ENCODE measurements around the gene STPG4. TPM values are rescaled to one million over a fixed set of nuclear protein-coding genes. Genes with fewer than 3 reads are reported as not detected.
A peak's percentile ranks its signal among the peaks of the same experiment; 100 is the strongest.

STPG4 gene
- total and polyA plus RNA-seq, 2 of the 8 experiments (the other 6 are each of a cell fraction or from before 2014, with no cell fraction given) = 0.28 TPM; not detected in 1

DNA sequence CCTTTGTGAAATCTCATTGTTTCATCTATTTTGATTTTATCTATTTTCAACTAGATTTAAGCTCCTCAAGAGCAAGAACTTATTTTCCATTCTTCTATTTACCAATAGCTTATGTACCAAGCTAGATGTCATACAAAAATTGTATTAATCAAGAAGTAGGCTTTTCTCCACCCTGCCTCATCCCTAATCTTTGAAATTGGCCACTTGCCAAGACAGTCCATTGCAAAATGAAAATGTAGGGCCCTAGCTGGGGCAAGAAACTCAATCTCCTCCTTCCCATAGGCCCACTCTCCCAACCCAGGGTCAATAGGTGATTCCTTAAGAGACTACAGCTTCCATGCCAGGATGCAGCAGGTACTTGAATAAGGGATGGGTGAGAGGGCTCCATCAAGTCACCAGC lies 39.3 kb upstream of the STPG4 start:
- H3K4me2 ChIP-seq (ENCODE audit: insufficient read depth in 1 of 2, low read depth in 2 of 2, low read length in 2 of 2) = no peak overlapping the region

More for the DNA sequence above, 39.3 kb upstream of the STPG4 start:
- no peaks in the 10 kb centered on the region for H3K79me1 ChIP-seq (ENCODE audit: low read depth, low read length)
- POLR2A ChIA-PET (ENCODE audit: partially characterized antibody) = interaction anchor here (0.6 to 1.2 kb wide), 3 partner anchors 10 to 1341 kb away, joined by 3 to 4 read pairs (median 3); no protein-coding TSS in a partner anchor
- H3K56ac ChIP-seq (replicated peaks; ENCODE audit: insufficient read length, low read depth, low read length) = no peak overlapping the region
- no peak overlapping the region for H2AFZ ChIP-seq (ENCODE audit: low read length)
- DNase-seq (ENCODE audit: low read depth in 1 of 2, low spot score in 2 of 2) = no peak
- H4K5ac ChIP-seq (ENCODE audit: insufficient read length, low read depth, low read length) = no peak overlapping the region
- TF ChIP-seq SIX5 (IDR thresholded peaks at IDR 0.05; ENCODE audit: low read depth, low read length) (no peak), TBP (IDR thresholded peaks at IDR 0.05; ENCODE audit: low read depth, low read length) (no peak), YY1 (IDR thresholded peaks at IDR 0.05; ENCODE audit: low read depth, low read length) (no peak), MAX (IDR thresholded peaks at IDR 0.05) (no peak), E2F6 (IDR thresholded peaks at IDR 0.05) (no peak), TCF12 (IDR thresholded peaks at IDR 0.05; ENCODE audit: low read depth, low read length) (no peak), CBX8 (IDR thresholded peaks at IDR 0.05; ENCODE audit: borderline replicate concordance, low read depth, low read length) (no peak), EGR1 (IDR thresholded peaks at IDR 0.05; ENCODE audit: borderline replicate concordance, low read depth, low read length) (no peak), CREB1 (IDR thresholded peaks at IDR 0.05) (no peak), ASH2L (IDR thresholded peaks at IDR 0.05; ENCODE audit: low read length) (no peak), TAF1 (IDR thresholded peaks at IDR 0.05; ENCODE audit: low read depth, low read length) (no peak), GTF2F1 (IDR thresholded peaks at IDR 0.05; ENCODE audit: borderline replicate concordance, low read depth, low read length) (no peak)
- no peak overlapping the region for H4K91ac ChIP-seq (replicated peaks; ENCODE audit: insufficient read length, low read length)
- no peak for FAIRE-seq
- H2BK20ac ChIP-seq (ENCODE audit: low read length) = no peak overlapping the region
- no peak overlapping the region for H2BK5ac ChIP-seq (ENCODE audit: low read depth, low read length)
- H3K79me2 ChIP-seq (ENCODE audit: control insufficient read depth in 1 of 2, insufficient read depth in 2 of 2, low read length in 2 of 2) = no peaks in the 10 kb centered on the region
- H3K9ac ChIP-seq (replicated peaks in 1 of 4; ENCODE audit: extremely low read depth in 1 of 4, low read depth in 3 of 4, low read length in 3 of 4) = no peak overlapping the region
- H3K23me2 ChIP-seq (ENCODE audit: low read depth, low read length) = no peaks in the 10 kb centered on the region; the same call in 1 of the 2 replicates
- H3K4me3 ChIP-seq (ENCODE audit: extremely low read depth in 1 of 4, insufficient read depth in 2 of 4, low read depth in 3 of 4, low read length in 4 of 4) = no peak overlapping the region
- no peak overlapping the region for H3K14ac ChIP-seq (ENCODE audit: insufficient read length)
- H3K23ac ChIP-seq (ENCODE audit: insufficient read length) = no peak overlapping the region
- no peaks in the 10 kb centered on the region for H4K20me1 ChIP-seq (replicated peaks in 1 of 2; ENCODE audit: control insufficient read depth in 1 of 2, insufficient read depth in 2 of 2, low read length in 2 of 2)
- peaks cover 16 to 32% (median 27%) of the 10 kb centered on the region in 4 experiments for H3K4me1 ChIP-seq (replicated peaks in 1 of 4; ENCODE audit: control insufficient read depth in 3 of 4, insufficient read depth in 4 of 4, low read length in 3 of 4)
- CTCF ChIA-PET (ENCODE audit: partially characterized antibody) = interaction anchor here (0.8 to 2.4 kb wide), 6 partner anchors 20 to 115 kb away, joined by 3 to 7 read pairs (median 4); no protein-coding TSS in a partner anchor
- no peaks in the 10 kb centered on the region for H3K9me3 ChIP-seq (ENCODE audit: insufficient read depth in 2 of 2, low read depth in 1 of 2, low read length in 1 of 2)
- no peak overlapping the region for H3K18ac ChIP-seq (ENCODE audit: extremely low read depth, low read length)
- H2BK12ac ChIP-seq (ENCODE audit: low read depth, low read length) = peak overlapping the region; percentile 75; the same call in 1 of the 2 replicates
- H3K27ac ChIP-seq (ENCODE audit: low read depth, low read length) = no peak overlapping the region
- H2BK15ac ChIP-seq (ENCODE audit: low read length) = 0 out of 2 replicates have a peak overlapping the region, but pooled peaks have one; percentile 4
- H3K4ac ChIP-seq (replicated peaks; ENCODE audit: insufficient read length, low read depth, low read length) = no peak overlapping the region
- H3K27me3 ChIP-seq (replicated peaks in 1 of 4; ENCODE audit: control insufficient read depth in 3 of 4, extremely low read depth in 1 of 4, insufficient read depth in 3 of 4, low read length in 3 of 4) = no peaks in the 10 kb centered on the region
- H4K8ac ChIP-seq (ENCODE audit: extremely low read depth, insufficient read depth, low read length) = peak overlapping the region; percentile 17; the same call in 1 of the 2 replicates
- no peaks in the 10 kb centered on the region for H3K36me3 ChIP-seq (ENCODE audit: control insufficient read depth in 2 of 4, insufficient read depth in 4 of 4, low read length in 3 of 4)
- no peak overlapping the region for H2AK5ac ChIP-seq (ENCODE audit: low read depth, low read length)
- no peak overlapping the region for H2BK120ac ChIP-seq (replicated peaks; ENCODE audit: low read depth, low read length)

Data from H1 (cell line).